ENCODE measurements around the gene MYO1A. TPM values are rescaled to one million over a fixed set of nuclear protein-coding genes. Genes with fewer than 3 reads are reported as not detected.

The MYO1A gene
- total and polyA plus RNA-seq, 2 donors (not counting 1 experiment from before 2014, with no cell fraction given): 0.55 to 1.3 TPM

DNA sequence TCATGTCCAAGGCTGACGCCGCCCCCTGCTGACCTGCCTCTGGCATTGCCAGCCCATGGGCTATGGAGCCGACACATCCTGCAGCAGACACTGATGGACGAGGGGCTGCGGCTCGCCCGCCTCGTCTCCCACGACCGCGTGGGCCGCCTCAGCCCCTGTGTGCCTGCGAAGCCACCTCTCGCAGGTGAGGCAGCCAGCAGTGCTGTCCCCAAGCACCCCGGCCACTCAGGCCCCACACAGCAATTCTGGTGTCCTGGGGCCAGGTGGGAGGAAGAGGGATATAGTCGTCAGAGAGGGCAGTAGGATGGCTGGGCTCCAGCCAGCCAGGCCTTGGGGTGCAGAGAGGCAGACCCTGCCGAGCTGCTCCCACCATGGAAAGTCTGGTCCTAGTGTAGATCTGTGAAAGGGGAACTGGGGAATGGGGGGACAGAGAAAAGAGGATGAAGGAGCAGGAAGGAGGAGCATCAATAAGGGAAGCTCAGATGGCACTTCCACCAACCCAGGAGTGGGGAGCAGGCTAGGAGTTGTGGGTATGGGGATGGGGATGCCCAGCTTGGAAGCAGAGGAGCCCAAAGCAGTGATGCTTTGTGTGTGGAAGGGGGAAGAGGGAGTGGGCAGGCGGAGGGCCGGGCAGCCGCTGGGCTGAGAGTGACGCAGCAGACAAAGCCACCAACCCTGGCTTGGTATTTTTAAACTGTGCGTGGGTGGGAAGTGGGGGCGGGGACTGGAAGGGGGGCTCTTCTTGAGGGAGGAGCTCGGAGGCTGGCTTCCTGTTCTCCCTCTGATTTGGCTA lies 43.7 kb upstream of the MYO1A start:
- peak overlapping the region; percentile 82 for H3K4me3 Mint-ChIP-seq
- ChIA-PET CTCF (interaction anchor here (0.5 to 18.5 kb wide), 9 partner anchors 13 to 1046 kb away, joined by 3 to 406 read pairs (median 4); partner anchors contain the start of genes NEMP1 and STAT6), POLR2A (interaction anchor here (0.5 to 3.6 kb wide), 14 partner anchors 10 to 1118 kb away, joined by 3 to 56 read pairs (median 6); partner anchors contain the start of genes NEMP1 and STAT6)
- Histone ChIP-seq H3K9ac (ENCODE audit: low read length) (peak overlapping the region; percentile 43), H3K36me3 (replicated peaks in 1 of 2; ENCODE audit: control extremely low read depth in 1 of 2, control insufficient read depth in 1 of 2, extremely low read depth in 1 of 2, insufficient read depth in 2 of 2, low read length in 1 of 2) (peaks cover 0 to 48% of the 10 kb centered on the region in 2 experiments), H4K20me1 (ENCODE audit: control insufficient read depth, insufficient read depth, low read length, poor library complexity, severe bottlenecking) (peaks cover 22% of the 10 kb centered on the region), H3K4me2 (replicated peaks; ENCODE audit: low read depth, low read length, poor library complexity, severe bottlenecking) (peak overlapping the region; percentile 82), H3K4me3 (ENCODE audit: control extremely low read depth in 1 of 5, extremely low read depth in 1 of 5, insufficient read depth in 1 of 5, low read depth in 2 of 5, low read length in 4 of 5) (peak overlapping the region in 4 of 5 experiments; percentile 2 to 29 (median 22)), H2AFZ (ENCODE audit: insufficient read depth, low read depth, low read length, poor library complexity, severe bottlenecking) (peak overlapping the region; percentile 46), H3K4me1 (ENCODE audit: control insufficient read depth in 2 of 2, insufficient read depth in 2 of 2, low read length in 2 of 2) (peaks cover 22 to 35% of the 10 kb centered on the region in 2 donors), H3K27me3 (replicated peaks in 1 of 4; ENCODE audit: control extremely low read depth in 1 of 4, control insufficient read depth in 3 of 4, insufficient read depth in 4 of 4, low read length in 3 of 4) (no peaks in the 10 kb centered on the region), H3K9me3 (ENCODE audit: control extremely low read depth in 1 of 3, control insufficient read depth in 2 of 3, insufficient read depth in 1 of 3, low read length in 2 of 3) (no peaks in the 10 kb centered on the region), H3K79me2 (ENCODE audit: control insufficient read depth, insufficient read depth, low read length) (peaks cover 17% of the 10 kb centered on the region), H3K27ac (ENCODE audit: low read length in 2 of 2) (peak overlapping the region; percentile 73 to 82)
- peak overlapping the region; percentile 95 for H3K27ac Mint-ChIP-seq
- no peak for TF ChIP-seq EZH2 (IDR thresholded peaks at IDR 0.05; ENCODE audit: borderline replicate concordance, insufficient read depth, low read depth, low read length, poor library complexity, severe bottlenecking)
- TF ChIP-seq, protein P1, sequence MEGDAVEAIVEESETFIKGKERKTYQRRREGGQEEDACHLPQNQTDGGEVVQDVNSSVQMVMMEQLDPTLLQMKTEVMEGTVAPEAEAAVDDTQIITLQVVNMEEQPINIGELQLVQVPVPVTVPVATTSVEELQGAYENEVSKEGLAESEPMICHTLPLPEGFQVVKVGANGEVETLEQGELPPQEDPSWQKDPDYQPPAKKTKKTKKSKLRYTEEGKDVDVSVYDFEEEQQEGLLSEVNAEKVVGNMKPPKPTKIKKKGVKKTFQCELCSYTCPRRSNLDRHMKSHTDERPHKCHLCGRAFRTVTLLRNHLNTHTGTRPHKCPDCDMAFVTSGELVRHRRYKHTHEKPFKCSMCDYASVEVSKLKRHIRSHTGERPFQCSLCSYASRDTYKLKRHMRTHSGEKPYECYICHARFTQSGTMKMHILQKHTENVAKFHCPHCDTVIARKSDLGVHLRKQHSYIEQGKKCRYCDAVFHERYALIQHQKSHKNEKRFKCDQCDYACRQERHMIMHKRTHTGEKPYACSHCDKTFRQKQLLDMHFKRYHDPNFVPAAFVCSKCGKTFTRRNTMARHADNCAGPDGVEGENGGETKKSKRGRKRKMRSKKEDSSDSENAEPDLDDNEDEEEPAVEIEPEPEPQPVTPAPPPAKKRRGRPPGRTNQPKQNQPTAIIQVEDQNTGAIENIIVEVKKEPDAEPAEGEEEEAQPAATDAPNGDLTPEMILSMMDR (IDR thresholded peaks at IDR 0.05): peak; percentile 46
- H3K9me3 Mint-ChIP-seq (ENCODE audit: insufficient read depth): no peaks in the 10 kb centered on the region
- WGBS (ENCODE audit: insufficient coverage): 60% methylated on average over 22 of the region's 24 CpGs
- H3K27me3 Mint-ChIP-seq: no peaks in the 10 kb centered on the region
- intact Hi-C loops (cut with micrococcal nuclease): loop anchor here (1.0 to 2.0 kb wide), 3 partner anchors 15 to 24 kb away; partner anchors contain the start of gene NEMP1
- ATAC-seq (ENCODE audit: low read depth): peak; percentile 53
- H3K4me1 Mint-ChIP-seq: peaks cover 65% of the 10 kb centered on the region
- DNase-seq: peak; percentile 79

Data from B cell (primary cell).